B cell (primary cell): ENCODE data around the gene CCND1.

Experiments used
- CTCF ChIP-seq: fragments of 200-600 bp; IDR thresholded peaks from one replicate; pipeline ENCODE4 v1.8.0; 2022; ENCODE audit warnings: antibody characterized with exemption, mild to moderate bottlenecking
- EZH2 ChIP-seq: IDR thresholded peaks from 2 replicates; pipeline ENCODE4 v1.6.1; 2012; ENCODE audit warnings: borderline replicate concordance, low read depth, mild to moderate bottlenecking, moderate library complexity, low read length; ENCODE audit not compliant: insufficient read depth, poor library complexity, severe bottlenecking

GRCh38 chr11:69651834-69652620, 11.1 kb downstream of the CCND1 start:
- TF ChIP-seq CTCF: no peak
- TF ChIP-seq EZH2: no peak
